Hematopoietic multipotent progenitor cell treated with erythropoietin and hydrocortisone succinate and interleukin-3 and kit ligand, for 6 days (in vitro differentiated cells): ENCODE measurements around the gene CALM3.

Experiments used
- DNase-seq: peaks from one replicate; pipeline ENCODE4 v3.0.0-alpha.2; 2015

The CALM3 gene

GRCh38 chr19:46600384-46601317 is 479 bp upstream of the CALM3 start:
- DNase-seq = peak; percentile 98

GRCh38 chr19:46602392-46603194 is 1.5 kb downstream of the CALM3 start:
- DNase-seq = peak; percentile 63

- peak; percentile 33 for DNase-seq
Measured at GRCh38 chr19:46603195-46603637, 2.1 kb downstream of the CALM3 start.

GRCh38 chr19:46603752-46604231 is 2.7 kb downstream of the CALM3 start:
- DNase-seq = no peak

- DNase-seq = no peak
Measured at GRCh38 chr19:46604781-46605355, 3.7 kb downstream of the CALM3 start.

GRCh38 chr19:46605356-46605821 is 4.3 kb downstream of the CALM3 start:
- DNase-seq = no peak

- DNase-seq = no peak
Measured at GRCh38 chr19:46606019-46606418, 4.9 kb downstream of the CALM3 start.

- DNase-seq = no peak
Measured at GRCh38 chr19:46606681-46607447, 5.7 kb downstream of the CALM3 start.

GRCh38 chr19:46607448-46607841 is 6.3 kb downstream of the CALM3 start:
- no peak for DNase-seq

- no peak for DNase-seq
Measured at GRCh38 chr19:46608178-46608577, 7.0 kb downstream of the CALM3 start.

GRCh38 chr19:46608581-46609345 is 7.6 kb downstream of the CALM3 start:
- no peak for DNase-seq

- no peak for DNase-seq
Measured at GRCh38 chr19:46609511-46610412, 8.6 kb downstream of the CALM3 start.

GRCh38 chr19:46610413-46610775 is 9.3 kb downstream of the CALM3 start:
- DNase-seq = no peak

GRCh38 chr19:46610851-46611770 is 10.0 kb downstream of the CALM3 start:
- peak; percentile 32 for DNase-seq

- peak; percentile 19 for DNase-seq
Measured at GRCh38 chr19:46611776-46612175, 10.6 kb downstream of the CALM3 start.

- no peak for DNase-seq
Measured at GRCh38 chr19:46613525-46613924, 12.4 kb downstream of the CALM3 start.

GRCh38 chr19:46614114-46614722 is 13.1 kb downstream of the CALM3 start:
- peak; percentile 85 for DNase-seq

- no peak for DNase-seq
Measured at GRCh38 chr19:46615966-46616365, 14.8 kb downstream of the CALM3 start.
